Stimulated activated naive B cell treated with anti-CD40 and anti-IgM and Interleukin-4, amounts not matched to agents 10 μg/mL and 1 μg/mL and 100 μg/mL, for 72 hours (primary cell): Measurements from ENCODE around the gene KMT5B.
A peak's percentile ranks its signal among the peaks of the same experiment; 100 is the strongest.

Source experiments
- ATAC-seq, 2 donors: fragments of 150-1000 bp; cut with Tn5 transposase; replicated peaks; 2 replicates each; pipeline ENCODE4 v1.10.0; 2021; ENCODE audit warnings: moderate library complexity in 1 of 2
- DNase-seq: peaks from one replicate; pipeline ENCODE4 v3.0.0; 2021
- H3K27ac Mint-ChIP-seq: one replicate; pipeline ENCODE4 v1.8.0; 2022; ENCODE audit warnings: mild to moderate bottlenecking, mixed read lengths
- H3K27me3 Mint-ChIP-seq, 2 donors: one replicate each; pipeline ENCODE4 v1.8.0; 2022; ENCODE audit warnings: mixed read lengths in 2 of 2
- H3K36me3 Mint-ChIP-seq, 2 donors: one replicate each; pipeline ENCODE4 v1.8.0; 2022; ENCODE audit warnings: mixed read lengths in 2 of 2, mild to moderate bottlenecking in 1 of 2
- H3K4me1 Mint-ChIP-seq, 2 donors: one replicate each; pipeline ENCODE4 v1.8.0; 2022; ENCODE audit warnings: mixed read lengths in 2 of 2, mild to moderate bottlenecking in 1 of 2
- H3K4me3 Mint-ChIP-seq, 2 donors: one replicate each; pipeline ENCODE4 v1.8.0; 2022; ENCODE audit warnings: mild to moderate bottlenecking in 2 of 2, mixed read lengths in 2 of 2, moderate library complexity in 1 of 2
- H3K9me3 Mint-ChIP-seq, 2 donors: one replicate each; pipeline ENCODE4 v1.8.0; 2022; ENCODE audit warnings: mixed read lengths in 2 of 2, mild to moderate bottlenecking in 1 of 2

Gene KMT5B

DNA sequence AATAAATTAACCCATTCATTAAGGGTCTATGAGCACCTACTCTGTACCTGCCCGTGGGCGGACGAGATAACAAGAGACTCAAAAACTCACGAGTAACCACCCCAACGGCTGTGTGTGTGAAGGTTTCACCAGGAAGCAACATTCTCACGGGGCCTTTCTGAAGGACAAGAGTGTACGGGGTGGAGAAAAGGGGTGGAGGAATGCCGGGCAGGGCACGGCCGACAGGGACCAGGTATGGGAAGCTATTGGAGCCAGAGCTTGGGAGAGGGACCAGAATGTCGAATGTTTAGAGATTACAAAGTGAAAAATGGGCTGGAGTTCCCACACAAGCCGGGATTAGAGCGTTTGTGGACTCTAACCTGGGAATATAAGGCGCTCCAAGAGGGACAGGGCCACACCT is 1.6 kb downstream of the KMT5B start:
- Mint-ChIP-seq H3K4me3 (peak overlapping the region; percentile 79 to 85), H3K4me1 (peaks cover 42 to 65% of the 10 kb centered on the region in 2 donors), H3K36me3 (peaks cover 2 to 7% of the 10 kb centered on the region in 2 donors)

GRCh38 chr11:68206211-68206610 is 6.9 kb downstream of the KMT5B start:
- DNase-seq (no peak), ATAC-seq (peak; percentile 60 to 61)
- H3K4me3 Mint-ChIP-seq: no peak overlapping the region
- no peaks in the 10 kb centered on the region for H3K36me3 Mint-ChIP-seq
- H3K27ac Mint-ChIP-seq: no peak overlapping the region
- peaks cover 36 to 63% of the 10 kb centered on the region in 2 donors for H3K4me1 Mint-ChIP-seq
- no peaks in the 10 kb centered on the region for H3K9me3 Mint-ChIP-seq
- no peaks in the 10 kb centered on the region for H3K27me3 Mint-ChIP-seq

More for the DNA sequence above, 1.6 kb downstream of the KMT5B start:
- Mint-ChIP-seq H3K27ac (peak overlapping the region; percentile 86), H3K9me3 (no peaks in the 10 kb centered on the region), H3K27me3 (peaks cover 4 to 10% of the 10 kb centered on the region in 2 donors)
- DNase-seq (no peak), ATAC-seq (no peak)

GRCh38 chr11:68204402-68204801 is 8.7 kb downstream of the KMT5B start:
- H3K9me3 Mint-ChIP-seq: no peaks in the 10 kb centered on the region
- no peak overlapping the region for H3K4me3 Mint-ChIP-seq
- ATAC-seq: no peak
- peaks cover 37 to 63% of the 10 kb centered on the region in 2 donors for H3K4me1 Mint-ChIP-seq
- no peaks in the 10 kb centered on the region for H3K27me3 Mint-ChIP-seq
- no peak overlapping the region for H3K27ac Mint-ChIP-seq
- DNase-seq: no peak
- H3K36me3 Mint-ChIP-seq: peaks cover 0 to 1% of the 10 kb centered on the region in 2 donors

DNA sequence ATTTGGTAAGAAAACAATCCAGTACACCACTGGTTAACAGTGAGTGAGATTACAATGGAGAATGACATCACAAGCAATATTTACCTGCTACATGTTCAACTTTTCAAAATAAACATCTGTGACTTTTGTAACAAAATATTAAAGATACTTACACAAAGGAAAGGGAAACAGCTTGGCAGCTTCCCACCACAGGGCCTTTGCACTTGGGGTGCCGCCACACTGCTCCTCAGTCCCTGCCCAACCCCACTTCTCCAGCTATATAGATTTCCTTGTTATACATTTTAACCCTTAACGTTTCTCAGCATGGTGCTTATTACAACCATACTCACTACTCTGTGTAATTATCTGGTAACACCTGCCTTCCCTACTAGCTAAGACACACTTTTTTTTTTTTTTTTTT is 10.9 kb downstream of the KMT5B start:
- Mint-ChIP-seq H3K9me3 (no peaks in the 10 kb centered on the region), H3K36me3 (peaks cover 0 to 5% of the 10 kb centered on the region in 2 donors), H3K27ac (no peak overlapping the region), H3K4me3 (no peak overlapping the region), H3K4me1 (peaks cover 39 to 64% of the 10 kb centered on the region in 2 donors), H3K27me3 (no peaks in the 10 kb centered on the region)
- DNase-seq (no peak), ATAC-seq (no peak)

DNA sequence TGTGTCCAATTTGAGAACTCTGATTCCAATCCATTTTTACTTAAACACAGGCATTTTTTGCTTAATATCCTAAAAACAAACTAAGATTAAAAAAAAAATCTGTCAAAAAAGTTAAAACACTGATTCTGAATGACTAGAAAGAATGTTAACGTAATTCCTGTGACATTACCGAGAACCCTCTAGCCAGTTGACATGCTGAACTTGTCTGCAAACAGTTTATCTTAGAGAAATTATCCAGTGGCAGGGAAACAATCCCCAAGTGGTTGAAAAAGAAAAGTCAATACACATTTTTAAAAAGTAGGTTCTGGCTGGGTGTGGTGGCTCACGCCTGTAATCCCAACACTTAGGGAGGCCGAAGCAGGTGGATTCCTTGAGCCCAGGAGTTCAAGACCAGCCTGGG is 11.6 kb downstream of the KMT5B start:
- no peak overlapping the region for H3K4me3 Mint-ChIP-seq
- peaks cover 0 to 5% of the 10 kb centered on the region in 2 donors for H3K36me3 Mint-ChIP-seq
- no peak overlapping the region for H3K27ac Mint-ChIP-seq
- H3K4me1 Mint-ChIP-seq: peaks cover 36 to 57% of the 10 kb centered on the region in 2 donors
- H3K9me3 Mint-ChIP-seq: no peaks in the 10 kb centered on the region
- H3K27me3 Mint-ChIP-seq: no peaks in the 10 kb centered on the region
- ATAC-seq (no peak), DNase-seq (no peak)

- Mint-ChIP-seq H3K4me3 (no peak overlapping the region), H3K27ac (no peak overlapping the region)
These were observed 12.5 kb downstream of the KMT5B start for GRCh38 chr11:68200639-68201038.

GRCh38 chr11:68199295-68199987 is 13.7 kb downstream of the KMT5B start:
- Mint-ChIP-seq H3K9me3 (no peaks in the 10 kb centered on the region), H3K4me1 (peaks cover 34 to 61% of the 10 kb centered on the region in 2 donors), H3K27me3 (no peaks in the 10 kb centered on the region), H3K36me3 (peaks cover 0 to 5% of the 10 kb centered on the region in 2 donors), H3K27ac (peak overlapping the region; percentile 63), H3K4me3 (no peak overlapping the region)
- ATAC-seq (no peak), DNase-seq (no peak)

More at GRCh38 chr11:68200639-68201038, 12.5 kb downstream of the KMT5B start:
- peaks cover 32 to 49% of the 10 kb centered on the region in 2 donors for H3K4me1 Mint-ChIP-seq
- DNase-seq (no peak), ATAC-seq (no peak)
- peaks cover 0 to 5% of the 10 kb centered on the region in 2 donors for H3K36me3 Mint-ChIP-seq
- H3K9me3 Mint-ChIP-seq: no peaks in the 10 kb centered on the region
- H3K27me3 Mint-ChIP-seq: no peaks in the 10 kb centered on the region

GRCh38 chr11:68196219-68196618 is 16.9 kb downstream of the KMT5B start:
- Mint-ChIP-seq H3K9me3 (no peaks in the 10 kb centered on the region), H3K36me3 (peaks cover 0 to 5% of the 10 kb centered on the region in 2 donors), H3K4me3 (no peak overlapping the region), H3K4me1 (peaks cover 49 to 74% of the 10 kb centered on the region in 2 donors), H3K27ac (no peak overlapping the region), H3K27me3 (no peaks in the 10 kb centered on the region)
- DNase-seq (no peak), ATAC-seq (no peak)

DNA sequence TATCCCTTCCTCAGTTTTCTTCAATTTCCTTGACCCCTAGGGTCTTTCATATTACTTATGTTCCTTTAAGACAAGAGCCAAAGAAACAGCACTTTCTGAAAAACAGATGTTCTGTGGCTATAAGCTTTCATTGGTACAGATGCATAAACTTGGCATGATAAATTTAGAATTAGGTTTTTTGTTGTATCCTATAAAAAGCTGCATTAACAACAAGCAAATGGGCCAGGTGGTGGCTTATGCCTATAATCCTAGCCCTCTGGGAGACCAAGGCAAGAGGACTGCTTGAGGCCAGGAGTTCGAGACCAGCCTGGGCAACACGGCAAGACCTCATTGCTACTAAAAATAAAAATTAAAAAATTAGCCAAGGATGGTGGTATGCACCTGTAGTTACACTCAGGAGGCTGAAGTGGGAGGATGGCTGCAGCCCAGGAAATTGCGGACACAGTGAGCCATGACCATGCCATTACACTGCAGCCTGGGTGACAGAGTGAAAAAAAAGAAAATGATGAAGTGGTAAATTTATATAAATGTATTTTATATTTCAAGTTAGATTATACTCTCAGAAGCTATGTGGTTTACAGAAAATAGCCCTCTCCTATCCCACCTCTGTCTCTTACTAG is 18.3 kb downstream of the KMT5B start:
- H3K27ac Mint-ChIP-seq: no peak overlapping the region
- no peaks in the 10 kb centered on the region for H3K9me3 Mint-ChIP-seq
- no peaks in the 10 kb centered on the region for H3K27me3 Mint-ChIP-seq
- H3K36me3 Mint-ChIP-seq: peaks cover 0 to 5% of the 10 kb centered on the region in 2 donors
- no peak for DNase-seq
- H3K4me1 Mint-ChIP-seq: peaks cover 43 to 69% of the 10 kb centered on the region in 2 donors
- no peak overlapping the region for H3K4me3 Mint-ChIP-seq
- ATAC-seq: no peak

DNA sequence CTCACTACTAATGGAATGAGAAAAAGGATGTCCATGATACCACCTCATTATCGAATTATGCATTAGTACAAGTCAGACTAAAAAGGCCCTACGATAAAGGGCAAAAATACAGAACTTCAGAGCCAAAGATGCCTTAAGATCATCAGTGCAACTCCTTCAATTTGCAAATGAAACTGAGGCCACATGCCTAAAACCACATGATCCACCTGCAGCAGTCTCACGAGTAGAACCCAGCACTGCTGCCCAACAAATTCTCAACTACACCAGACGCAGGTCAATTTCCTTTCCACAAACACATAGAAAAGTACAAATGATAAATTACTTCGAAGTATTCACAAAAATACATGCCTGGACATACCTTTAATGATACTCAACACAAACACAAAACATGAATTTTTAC is 20.1 kb downstream of the KMT5B start:
- H3K4me1 Mint-ChIP-seq: peaks cover 32 to 60% of the 10 kb centered on the region in 2 donors
- H3K27me3 Mint-ChIP-seq: no peaks in the 10 kb centered on the region
- no peak overlapping the region for H3K4me3 Mint-ChIP-seq
- no peak for ATAC-seq
- DNase-seq: no peak
- H3K9me3 Mint-ChIP-seq: no peaks in the 10 kb centered on the region
- H3K27ac Mint-ChIP-seq: no peak overlapping the region
- H3K36me3 Mint-ChIP-seq: peaks cover 0 to 3% of the 10 kb centered on the region in 2 donors

DNA sequence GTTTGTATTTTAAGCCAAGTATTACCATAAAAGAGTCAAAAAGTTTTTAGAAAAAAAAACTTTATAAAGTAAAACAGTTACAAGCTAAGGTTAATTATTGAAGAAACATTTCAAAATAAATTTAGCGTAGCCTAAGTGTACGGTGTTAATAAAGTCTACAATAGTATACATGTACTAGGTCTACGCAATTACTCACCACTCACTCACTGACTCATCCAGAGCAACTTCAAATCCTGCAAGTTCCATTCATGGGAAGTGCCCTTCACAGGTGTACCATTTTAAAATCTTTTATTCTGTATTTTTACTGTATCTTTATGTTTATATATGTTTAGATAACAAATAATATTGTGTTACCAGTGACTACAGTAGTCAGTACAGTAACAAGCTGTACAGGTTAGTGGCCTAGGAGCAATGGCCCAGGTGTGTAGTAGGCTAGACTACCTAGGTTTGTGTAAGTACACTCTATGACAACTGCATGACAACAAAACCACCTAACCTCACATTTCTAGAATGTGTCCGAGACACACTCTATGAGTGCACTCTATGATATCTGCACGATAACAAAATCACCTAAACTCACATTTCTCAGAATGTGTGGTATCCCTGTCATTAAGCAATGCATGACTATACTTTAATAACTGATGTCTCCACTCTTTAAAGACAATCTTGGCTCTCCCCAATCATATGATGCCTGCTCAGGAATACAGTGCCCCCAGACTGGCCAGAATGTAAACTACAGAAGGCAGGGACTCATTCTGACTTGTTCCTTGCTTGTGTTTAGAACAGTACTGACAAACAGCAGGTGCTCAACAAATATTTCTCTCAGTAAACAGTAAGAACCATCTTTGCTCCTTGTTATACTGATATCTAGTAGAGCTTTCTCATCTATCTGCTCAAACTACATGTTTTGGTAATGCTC is 21.2 kb downstream of the KMT5B start:
- no peak for ATAC-seq
- peak overlapping the region; percentile 62 for H3K27ac Mint-ChIP-seq

DNA sequence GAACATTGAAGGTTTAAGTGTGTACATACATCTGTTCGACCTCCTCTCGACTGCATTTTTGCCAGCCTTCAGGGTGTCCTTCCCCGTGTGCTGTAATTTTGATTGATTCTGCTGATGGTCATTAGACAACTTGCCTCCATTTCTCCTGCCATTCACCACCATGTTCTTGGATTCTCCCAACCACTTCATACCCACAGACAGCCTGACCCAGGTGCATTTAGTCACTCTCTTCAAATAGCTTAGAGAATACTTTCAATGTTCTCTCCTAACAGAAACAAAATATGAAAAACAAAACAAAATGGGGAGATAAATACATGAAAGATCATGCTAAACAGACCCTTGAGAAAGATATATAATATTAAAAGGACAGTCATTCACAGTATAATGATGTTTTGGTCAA is 23.2 kb downstream of the KMT5B start:
- H3K27me3 Mint-ChIP-seq: no peaks in the 10 kb centered on the region
- no peaks in the 10 kb centered on the region for H3K9me3 Mint-ChIP-seq
- H3K36me3 Mint-ChIP-seq: peaks cover 5 to 10% of the 10 kb centered on the region in 2 donors
- DNase-seq (no peak), ATAC-seq (no peak)
- no peak overlapping the region for H3K4me3 Mint-ChIP-seq
- H3K4me1 Mint-ChIP-seq: peaks cover 24 to 67% of the 10 kb centered on the region in 2 donors
- no peak overlapping the region for H3K27ac Mint-ChIP-seq

More for the DNA sequence above, 21.2 kb downstream of the KMT5B start:
- H3K9me3 Mint-ChIP-seq: no peaks in the 10 kb centered on the region
- peaks cover 33 to 66% of the 10 kb centered on the region in 2 donors for H3K4me1 Mint-ChIP-seq
- H3K36me3 Mint-ChIP-seq: peaks cover 5 to 10% of the 10 kb centered on the region in 2 donors
- no peak overlapping the region for H3K4me3 Mint-ChIP-seq
- no peaks in the 10 kb centered on the region for H3K27me3 Mint-ChIP-seq
- no peak for DNase-seq

- no peak for DNase-seq
- no peaks in the 10 kb centered on the region for H3K9me3 Mint-ChIP-seq
- no peak overlapping the region for H3K27ac Mint-ChIP-seq
- H3K4me3 Mint-ChIP-seq: no peak overlapping the region
- peak; percentile 51 to 60 for ATAC-seq
- peaks cover 24 to 59% of the 10 kb centered on the region in 2 donors for H3K4me1 Mint-ChIP-seq
- H3K36me3 Mint-ChIP-seq: peaks cover 5 to 10% of the 10 kb centered on the region in 2 donors
- H3K27me3 Mint-ChIP-seq: no peaks in the 10 kb centered on the region
These were observed 24.0 kb downstream of the KMT5B start for GRCh38 chr11:68189082-68189481.

- Mint-ChIP-seq H3K27me3 (no peaks in the 10 kb centered on the region), H3K36me3 (peaks cover 15 to 24% of the 10 kb centered on the region in 2 donors), H3K4me1 (peaks cover 6 to 33% of the 10 kb centered on the region in 2 donors), H3K9me3 (no peaks in the 10 kb centered on the region), H3K27ac (no peak overlapping the region), H3K4me3 (no peak overlapping the region)
- ATAC-seq: no peak
- no peak for DNase-seq
These were observed 27.0 kb downstream of the KMT5B start for GRCh38 chr11:68186061-68186460.
